Urinary bladder (tissue), 4 donors: ENCODE results near the gene FAM9C. TPM values are rescaled to one million over a fixed set of nuclear protein-coding genes. Genes with fewer than 3 reads are reported as not detected.
"Not testable (repeated sequence)": the region's sequence is repeated elsewhere in the genome, so short reads cannot be mapped to it uniquely, and the experiment has no call there.

ENCODE experiments used
- DNase-seq: peaks from one replicate; pipeline ENCODE4 v3.0.0-alpha.2; 2015; ENCODE audit errors: extremely low spot score
- H3K27ac ChIP-seq: one replicate; pipeline ENCODE4 v1.5.1; 2013; ENCODE audit warnings: low read depth, mild to moderate bottlenecking, moderate library complexity
- H3K36me3 ChIP-seq: one replicate; pipeline ENCODE4 v1.6.1; 2013; ENCODE audit warnings: mild to moderate bottlenecking, moderate library complexity; ENCODE audit not compliant: insufficient read depth
- H3K4me1 ChIP-seq: one replicate; pipeline ENCODE4 v1.6.1; 2013; ENCODE audit warnings: mild to moderate bottlenecking, moderate library complexity; ENCODE audit not compliant: insufficient read depth
- H3K4me3 ChIP-seq: one replicate; pipeline ENCODE4 v1.5.1; 2013; ENCODE audit warnings: low read depth, low read length
- WGBS: extraction: QIAGEN DNeasy Blood & Tissue Kit; methylation state at CpG from one replicate; pipeline ENCODE4 v1.1.7; 2013; 5-methylcytosine and 5-hydroxymethylcytosine counted together
- polyA plus RNA-seq: library from polyadenylated mRNA; stranded (reverse); fragments of 200-250 nt; gene quantifications from one replicate; pipeline ENCODE4 v1.2.3, GENCODE V29; 2013
- total RNA-seq: library from RNA; depleted of rRNA; stranded (reverse); fragments of >200 nt; gene quantifications from one replicate; pipeline ENCODE4 v1.2.3, GENCODE V29; 2014
- donor health status: healthy with polysubstance abuse.
- donor health status: healthy.

The FAM9C gene
- total and polyA plus RNA-seq, 2 donors = 0.05 to 0.08 TPM

DNA sequence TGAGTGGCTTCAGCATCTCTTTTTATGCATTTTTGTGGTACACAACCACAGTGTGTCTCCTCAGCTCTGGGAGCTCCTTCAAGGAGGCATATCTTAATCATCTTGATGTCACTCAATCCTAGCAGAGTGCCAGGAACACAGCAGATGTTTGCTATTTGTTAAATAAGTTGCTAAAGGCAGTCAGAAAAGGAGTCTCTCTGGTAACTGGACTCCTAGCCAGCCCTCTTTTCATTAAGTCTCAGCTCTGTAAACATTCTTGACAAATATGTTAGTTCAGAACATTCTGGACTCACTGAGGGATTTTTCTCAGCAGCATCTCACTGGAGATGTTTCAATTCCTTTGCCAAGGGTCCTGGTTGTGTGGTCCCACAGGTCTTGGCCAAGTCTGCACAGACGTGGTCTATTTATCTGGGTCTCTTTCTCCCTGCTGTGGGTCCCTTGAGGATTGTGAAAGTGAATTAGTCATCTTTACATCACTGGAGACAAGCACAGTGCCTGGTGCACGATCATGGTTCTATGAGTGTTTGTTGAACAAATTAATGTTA lies 20.3 kb upstream of the FAM9C start:
- H3K4me3 ChIP-seq = no peak overlapping the region
- H3K36me3 ChIP-seq = no peaks in the 10 kb centered on the region
- no peaks in the 10 kb centered on the region for H3K4me1 ChIP-seq
- no peak for DNase-seq
- WGBS = 33% methylated on average over 2 of the region's 2 CpGs
- H3K27ac ChIP-seq = no peak overlapping the region

DNA sequence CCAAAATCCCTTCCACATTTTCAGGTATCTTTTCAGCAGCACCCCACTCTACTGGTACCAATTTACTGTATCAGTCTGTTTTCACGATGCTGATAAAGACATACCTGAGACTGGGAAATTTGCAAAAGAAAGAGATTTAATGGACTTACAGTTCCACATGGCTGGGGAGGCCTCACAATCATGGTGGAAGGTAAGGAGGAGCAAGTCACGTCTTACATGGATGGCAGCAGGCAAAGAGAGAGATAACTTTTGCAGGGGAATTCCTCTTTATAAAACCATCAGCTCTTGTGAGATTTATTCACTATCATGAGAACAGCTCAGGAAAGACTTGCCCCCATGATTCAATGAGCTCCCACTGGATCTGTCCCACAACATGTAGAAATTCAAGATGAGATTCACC lies 18.7 kb upstream of the FAM9C start:
- not testable (repeated sequence) for H3K27ac ChIP-seq, H3K4me1 ChIP-seq, H3K36me3 ChIP-seq, H3K4me3 ChIP-seq, DNase-seq
- WGBS = 97% methylated on average over 2 of the region's 2 CpGs

DNA sequence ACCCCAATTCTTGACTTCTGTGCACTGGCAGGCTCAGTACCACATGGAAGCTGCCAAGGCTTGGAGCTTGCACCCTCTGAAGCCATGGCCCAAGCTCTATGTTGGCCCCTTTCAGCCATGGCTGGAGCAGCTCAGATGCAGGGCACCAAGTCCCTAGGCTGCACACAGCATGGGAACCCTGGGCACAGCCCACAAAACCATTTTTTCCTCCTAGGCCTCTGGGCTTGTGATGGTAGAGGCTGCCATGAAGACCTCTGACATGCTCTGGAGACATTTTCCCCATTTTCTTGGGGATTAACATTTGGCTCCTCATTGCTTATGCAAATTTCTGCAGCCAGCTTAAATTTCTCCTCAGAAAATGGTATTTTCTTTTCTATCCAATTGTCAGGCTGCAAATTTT lies 17.9 kb upstream of the FAM9C start:
- not testable (repeated sequence) for DNase-seq, H3K4me1 ChIP-seq, H3K27ac ChIP-seq, H3K4me3 ChIP-seq, H3K36me3 ChIP-seq

DNA sequence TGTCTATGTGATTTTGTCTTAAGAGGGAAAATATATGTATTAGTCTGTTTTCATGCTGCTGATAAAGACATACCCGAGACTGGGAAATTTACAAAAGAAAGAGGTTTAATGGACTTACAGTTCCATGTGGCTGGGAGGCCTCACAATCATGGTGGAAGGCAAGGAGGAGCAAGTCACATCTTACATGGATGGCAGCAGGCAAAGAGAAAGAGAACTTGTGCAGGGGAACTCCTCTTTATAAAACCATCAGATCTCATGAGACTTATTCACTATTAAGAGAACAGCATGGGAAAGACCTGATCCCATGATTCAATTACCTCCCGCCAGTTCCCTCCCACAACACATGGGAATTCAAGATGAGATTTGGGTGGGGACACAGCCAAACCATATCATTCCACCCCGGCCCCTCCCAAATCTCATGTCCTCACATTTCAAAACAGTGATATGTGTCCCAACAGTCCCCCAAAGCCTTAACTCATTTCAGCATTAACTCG lies 16.8 kb upstream of the FAM9C start:
- H3K4me3 ChIP-seq, H3K36me3 ChIP-seq, H3K27ac ChIP-seq, H3K4me1 ChIP-seq, DNase-seq: not testable (repeated sequence)
- 97% methylated on average over 4 of the region's 4 CpGs for WGBS

DNA sequence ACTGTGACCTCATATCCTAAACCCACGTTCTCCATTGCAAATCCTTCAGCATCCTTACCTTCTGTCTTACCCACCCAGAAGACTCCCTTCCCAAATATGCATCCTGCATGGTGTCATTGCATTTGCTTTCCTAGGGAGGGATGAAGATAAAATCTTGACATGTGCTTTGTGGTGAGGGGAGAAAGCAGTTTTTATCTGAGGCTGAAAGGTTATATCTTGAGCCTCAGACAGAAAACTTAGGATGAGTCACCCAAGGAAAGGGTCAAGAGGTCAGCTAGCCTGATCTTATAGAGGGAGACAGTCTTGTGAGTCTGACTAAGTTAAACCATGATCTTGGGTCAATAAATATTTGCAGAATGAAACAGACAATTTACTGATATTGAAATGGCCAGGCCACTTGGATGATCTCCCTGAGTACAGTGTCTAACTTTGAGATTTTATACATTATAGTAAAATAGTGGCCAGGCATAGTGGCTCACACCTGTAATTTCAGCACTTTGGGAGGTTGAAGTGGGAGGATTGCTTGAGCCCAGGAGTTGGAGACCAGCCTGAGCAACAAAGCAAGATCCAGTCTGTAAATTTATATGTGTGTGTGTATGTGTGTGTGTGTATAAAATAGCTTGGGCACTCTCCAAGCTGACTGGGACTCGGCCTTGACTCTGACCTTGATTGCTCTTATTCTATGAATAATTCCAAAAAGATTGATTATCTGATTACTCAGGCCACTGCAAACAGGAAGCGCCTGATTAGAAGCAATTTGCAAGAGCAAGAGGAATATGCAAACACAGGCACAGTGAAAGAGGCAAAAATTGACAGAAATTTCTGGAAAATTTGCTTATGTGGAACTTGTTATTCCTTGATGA lies 15.4 kb upstream of the FAM9C start:
- no peaks in the 10 kb centered on the region for H3K4me1 ChIP-seq
- no peak overlapping the region for H3K27ac ChIP-seq
- H3K4me3 ChIP-seq = no peak overlapping the region
- WGBS = 76% methylated on average over 3 of the region's 3 CpGs
- H3K36me3 ChIP-seq = no peaks in the 10 kb centered on the region
- no peak for DNase-seq

DNA sequence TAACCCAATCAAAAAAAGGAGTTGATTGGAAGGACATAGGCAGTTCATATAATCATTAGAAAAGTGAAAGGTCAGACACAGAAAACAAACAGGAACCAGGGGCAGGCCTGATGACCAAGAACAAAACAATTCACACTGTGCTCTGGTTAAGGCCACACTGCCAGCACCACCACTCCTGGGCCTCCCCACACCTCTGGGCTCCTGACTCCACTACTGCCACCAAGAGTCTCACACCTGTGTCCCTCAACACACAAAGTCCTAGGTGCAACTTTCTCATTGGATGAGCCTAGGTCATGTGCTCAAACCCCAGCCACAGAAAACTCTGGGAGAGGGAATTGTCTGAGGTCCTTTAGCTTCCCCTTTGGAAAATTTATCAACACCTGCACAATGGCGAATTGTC lies 11.1 kb upstream of the FAM9C start:
- Histone ChIP-seq H3K36me3 (no peaks in the 10 kb centered on the region), H3K4me1 (no peaks in the 10 kb centered on the region), H3K4me3 (no peak overlapping the region), H3K27ac (no peak overlapping the region)
- 85% methylated on average over 1 of the region's 1 CpG for WGBS
- no peak for DNase-seq

DNA sequence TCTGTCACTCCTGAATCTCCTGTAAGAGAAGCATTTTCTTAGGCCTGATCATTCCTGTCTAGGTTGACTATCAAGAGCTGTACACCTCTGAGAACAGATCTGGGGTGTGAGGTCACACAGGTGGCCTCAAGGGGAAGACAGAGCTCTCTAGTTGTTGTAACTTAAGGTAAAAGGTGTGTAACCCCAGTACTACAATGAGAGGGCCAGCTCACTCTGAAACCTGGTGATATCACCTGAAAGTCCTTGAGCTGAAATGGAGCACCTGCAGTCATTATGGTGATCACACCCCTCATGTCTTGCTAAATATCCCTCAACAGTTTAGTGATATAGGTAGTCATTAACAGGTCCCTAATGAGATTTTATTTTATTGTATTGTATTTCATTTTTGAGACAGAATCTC lies 8.8 kb upstream of the FAM9C start:
- no peaks in the 10 kb centered on the region for H3K4me1 ChIP-seq
- H3K36me3 ChIP-seq = no peaks in the 10 kb centered on the region
- no peak overlapping the region for H3K4me3 ChIP-seq
- no peak for DNase-seq
- no peak overlapping the region for H3K27ac ChIP-seq

DNA sequence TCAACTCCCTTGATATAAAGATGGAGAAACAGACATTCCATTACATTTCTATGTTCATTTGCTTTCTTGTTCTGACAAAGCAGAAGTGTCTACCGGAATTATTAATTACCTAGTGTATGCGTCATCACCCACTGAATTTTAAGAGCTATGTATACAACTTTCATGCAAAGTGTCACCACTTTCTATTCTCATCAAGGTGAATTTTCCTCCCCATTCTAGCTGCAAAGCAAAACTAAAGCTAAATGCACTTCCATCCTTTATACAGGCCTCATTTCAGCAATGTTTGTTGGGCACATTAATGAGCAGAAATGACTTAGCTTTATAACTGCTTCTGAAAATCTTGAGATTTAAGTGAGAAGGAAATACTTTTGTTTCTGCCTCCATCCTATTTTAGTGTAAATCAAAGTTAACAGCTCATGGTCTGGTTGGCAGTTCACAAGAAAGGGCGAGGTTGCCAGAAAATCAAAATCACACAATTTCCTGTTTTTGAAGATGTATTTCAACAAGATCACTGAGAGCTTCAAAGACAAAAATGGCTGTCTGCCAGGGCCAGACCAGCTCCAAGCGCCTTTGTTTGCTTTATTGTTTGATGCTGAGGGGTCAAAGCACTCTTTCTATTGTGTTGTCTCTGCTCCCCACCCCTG lies 7.2 kb upstream of the FAM9C start:
- H3K4me3 ChIP-seq = no peak overlapping the region
- no peaks in the 10 kb centered on the region for H3K36me3 ChIP-seq
- DNase-seq = no peak
- no peak overlapping the region for H3K27ac ChIP-seq
- 79% methylated on average over 4 of the region's 4 CpGs for WGBS
- no peaks in the 10 kb centered on the region for H3K4me1 ChIP-seq

DNA sequence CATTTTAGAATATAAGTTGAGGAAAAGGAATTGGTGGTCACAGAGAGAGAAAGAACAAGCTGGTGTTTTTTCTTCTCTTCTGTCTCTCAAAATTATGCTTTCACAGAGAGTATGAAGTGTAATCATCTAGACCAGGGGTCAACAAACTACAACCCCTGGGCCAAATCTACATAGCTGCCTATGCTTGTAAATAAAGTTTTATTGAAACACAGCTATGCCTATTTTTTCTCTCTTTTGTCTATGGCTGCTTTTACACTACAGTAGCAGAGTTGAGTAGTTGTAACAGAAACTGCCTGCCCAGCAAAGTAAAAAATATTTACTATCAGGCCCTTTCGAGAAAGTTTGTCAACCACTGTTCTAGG lies 6.7 kb upstream of the FAM9C start:
- no peaks in the 10 kb centered on the region for H3K36me3 ChIP-seq
- DNase-seq = no peak
- H3K27ac ChIP-seq = no peak overlapping the region
- no peaks in the 10 kb centered on the region for H3K4me1 ChIP-seq
- no peak overlapping the region for H3K4me3 ChIP-seq
- 83% methylated on average over 1 of the region's 1 CpG for WGBS

DNA sequence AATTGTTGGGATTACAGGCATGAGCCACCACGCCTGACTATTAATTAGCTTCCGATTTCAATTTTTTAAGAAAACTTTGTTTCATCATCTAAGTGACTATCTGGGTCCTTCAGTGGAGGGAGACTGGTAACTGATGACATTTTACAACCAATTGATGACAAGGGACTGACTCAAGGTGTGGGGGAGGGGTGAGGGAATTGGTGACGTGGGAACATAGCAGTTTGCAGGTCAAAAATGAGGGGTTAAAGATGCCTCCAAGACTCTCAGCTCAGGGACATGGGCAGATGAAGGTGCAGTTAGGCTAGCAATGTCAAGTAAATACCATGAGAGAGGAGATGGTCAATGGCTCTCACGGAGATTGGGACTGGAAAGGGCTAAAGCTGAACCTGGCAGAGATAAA lies 5.7 kb upstream of the FAM9C start:
- H3K36me3 ChIP-seq = no peaks in the 10 kb centered on the region
- H3K4me3 ChIP-seq = no peak overlapping the region
- no peaks in the 10 kb centered on the region for H3K4me1 ChIP-seq
- no peak overlapping the region for H3K27ac ChIP-seq
- no peak for DNase-seq
- WGBS = 98% methylated on average over 4 of the region's 4 CpGs

DNA sequence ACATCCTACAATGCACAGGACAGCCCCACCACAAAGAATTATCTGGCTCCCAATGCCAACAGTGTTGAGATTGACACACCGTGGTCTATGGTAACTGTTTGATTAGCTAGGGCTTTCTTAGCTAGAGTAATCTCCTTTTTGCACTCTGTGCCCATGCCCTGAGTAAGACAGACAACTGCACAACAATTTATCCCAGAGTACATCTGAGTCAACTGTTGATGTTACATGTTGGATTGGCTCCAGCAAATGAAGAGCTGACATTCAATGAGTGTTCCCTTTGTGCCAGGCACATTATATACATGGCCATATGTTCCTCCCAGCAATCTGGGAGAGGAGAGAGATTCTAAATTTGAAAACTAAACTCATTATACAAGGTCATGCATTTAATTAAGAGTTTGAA lies 3.9 kb upstream of the FAM9C start:
- H3K4me1 ChIP-seq = no peaks in the 10 kb centered on the region
- no peak overlapping the region for H3K4me3 ChIP-seq
- WGBS = 96% methylated on average over 1 of the region's 1 CpG
- no peak overlapping the region for H3K27ac ChIP-seq
- H3K36me3 ChIP-seq = no peaks in the 10 kb centered on the region
- DNase-seq = no peak

DNA sequence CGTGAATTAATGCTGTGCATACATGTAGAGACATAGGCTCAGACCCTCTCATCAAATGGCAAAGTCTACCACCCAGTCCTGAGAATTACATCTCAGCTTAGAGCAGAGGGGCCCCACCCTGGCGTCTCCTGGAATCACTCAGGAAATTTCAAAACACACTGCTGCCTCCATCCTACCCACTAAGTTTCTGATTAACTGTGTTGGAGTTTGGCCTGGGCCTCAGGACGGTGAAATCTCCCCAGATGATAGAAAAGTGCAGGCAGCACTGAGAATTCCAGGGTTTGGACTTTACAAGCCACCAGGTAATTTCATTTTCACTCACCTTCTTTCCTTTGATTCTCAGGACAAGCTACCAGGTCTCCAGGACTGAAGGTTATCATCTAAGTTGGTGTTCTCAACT lies 3.3 kb upstream of the FAM9C start:
- no peak overlapping the region for H3K27ac ChIP-seq
- no peaks in the 10 kb centered on the region for H3K36me3 ChIP-seq
- H3K4me1 ChIP-seq = no peaks in the 10 kb centered on the region
- no peak for DNase-seq
- H3K4me3 ChIP-seq = no peak overlapping the region
- WGBS = 93% methylated on average over 3 of the region's 3 CpGs

DNA sequence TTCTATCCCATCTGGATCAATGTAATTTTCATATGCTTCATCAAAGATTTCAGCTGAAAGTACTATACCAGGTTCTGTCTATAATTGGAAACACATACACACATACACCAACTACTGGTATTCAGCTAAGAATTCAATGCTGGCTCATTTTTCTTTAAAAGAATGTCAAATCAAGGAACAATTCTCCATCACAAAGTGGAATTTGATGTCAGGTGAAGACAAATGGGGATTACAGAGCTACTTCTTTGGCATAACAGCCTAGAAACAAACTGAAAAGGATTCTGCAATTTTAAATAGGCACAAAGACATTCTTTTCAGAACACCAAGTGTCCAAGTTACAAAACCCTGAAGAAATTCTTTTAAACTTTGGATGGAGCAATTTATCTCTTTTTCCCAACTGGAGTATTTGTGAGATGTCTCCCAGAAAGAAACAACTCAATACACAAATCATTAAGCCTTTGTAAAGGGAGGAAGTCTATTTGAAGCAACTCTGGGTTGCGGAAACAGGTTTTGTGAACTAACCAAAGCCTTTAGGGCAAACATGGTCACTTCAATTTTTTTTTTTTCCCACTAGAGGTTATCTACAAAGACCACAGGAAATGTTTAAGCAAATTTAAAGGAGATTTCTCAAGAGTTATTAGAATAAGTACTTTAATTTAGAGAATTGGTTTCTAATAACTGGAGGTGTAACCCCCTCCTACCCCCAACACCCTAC lies 1.9 kb upstream of the FAM9C start:
- Histone ChIP-seq H3K36me3 (no peaks in the 10 kb centered on the region), H3K4me3 (no peak overlapping the region), H3K4me1 (no peaks in the 10 kb centered on the region), H3K27ac (no peak overlapping the region)
- no peak for DNase-seq
- 94% methylated on average over 1 of the region's 1 CpG for WGBS

DNA sequence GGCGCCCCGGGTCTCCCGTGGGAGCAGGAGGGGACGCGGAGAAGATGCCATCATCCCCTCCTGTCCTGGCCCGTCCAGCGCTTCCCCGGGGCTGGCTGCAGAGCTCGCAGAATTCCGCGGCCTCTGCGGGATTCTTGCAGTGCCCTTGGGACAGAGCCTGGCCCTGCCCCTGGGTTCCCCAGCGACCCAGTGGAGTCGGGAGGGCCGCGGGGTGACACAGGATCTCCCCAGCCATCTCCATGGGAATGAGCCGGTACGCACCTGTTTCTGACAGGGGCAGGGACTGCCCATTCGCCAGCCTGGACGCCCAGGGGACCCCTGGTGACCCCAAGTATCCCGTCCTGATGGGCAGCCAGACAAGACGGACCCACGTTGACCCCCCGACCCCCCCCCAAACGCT lies 482 bp downstream of the FAM9C start:
- DNase-seq = no peak
- Histone ChIP-seq H3K4me1 (no peaks in the 10 kb centered on the region), H3K27ac (no peak overlapping the region), H3K4me3 (no peak overlapping the region), H3K36me3 (no peaks in the 10 kb centered on the region)
- 95% methylated on average over 25 of the region's 25 CpGs for WGBS
